CD4-positive, alpha-beta T cell treated with Interleukin-1 beta for 1 hour (primary cell): Measurements from ENCODE around the gene IFT57.

Source experiments
- DNase-seq, 2 donors: peaks; one replicate each; pipeline ENCODE4 v3.0.0-alpha.2; 2020 to 2022

Gene IFT57

GRCh38 chr3:108218811-108219210 is 3.4 kb downstream of the IFT57 start:
- DNase-seq = no peak

GRCh38 chr3:108215871-108216270 is 6.4 kb downstream of the IFT57 start:
- no peak for DNase-seq

- no peak for DNase-seq
Observed at GRCh38 chr3:108209579-108209978, 12.6 kb downstream of the IFT57 start.

- DNase-seq = no peak
Observed at GRCh38 chr3:108208831-108209230, 13.4 kb downstream of the IFT57 start.

- no peak for DNase-seq
Observed at GRCh38 chr3:108202834-108203233, 19.4 kb downstream of the IFT57 start.

GRCh38 chr3:108202080-108202479 is 20.1 kb downstream of the IFT57 start:
- no peak for DNase-seq

GRCh38 chr3:108201258-108201657 is 21.0 kb downstream of the IFT57 start:
- no peak for DNase-seq

- DNase-seq = no peak
Observed at GRCh38 chr3:108200578-108200977, 21.6 kb downstream of the IFT57 start.

GRCh38 chr3:108200024-108200423 is 22.2 kb downstream of the IFT57 start:
- DNase-seq = no peak

- no peak for DNase-seq
Observed at GRCh38 chr3:108191394-108191793, 30.8 kb downstream of the IFT57 start.

- DNase-seq = no peak
Observed at GRCh38 chr3:108190346-108190745, 31.9 kb downstream of the IFT57 start.

- no peak for DNase-seq
Observed at GRCh38 chr3:108189440-108189839, 32.8 kb downstream of the IFT57 start.

GRCh38 chr3:108185536-108185935 is 36.7 kb downstream of the IFT57 start:
- DNase-seq = no peak

- DNase-seq = no peak
Observed at GRCh38 chr3:108184824-108185223, 37.4 kb downstream of the IFT57 start.

GRCh38 chr3:108183971-108184370 is 38.3 kb downstream of the IFT57 start:
- DNase-seq = no peak

- no peak for DNase-seq
Observed at GRCh38 chr3:108183181-108183580, 39.0 kb downstream of the IFT57 start.

GRCh38 chr3:108182339-108182738 is 39.9 kb downstream of the IFT57 start:
- no peak for DNase-seq

GRCh38 chr3:108181172-108181571 is 41.1 kb downstream of the IFT57 start:
- DNase-seq = no peak

GRCh38 chr3:108180194-108180593 is 42.0 kb downstream of the IFT57 start:
- no peak for DNase-seq

- no peak for DNase-seq
Observed at GRCh38 chr3:108178676-108179075, 43.5 kb downstream of the IFT57 start.

- no peak for DNase-seq
Observed at GRCh38 chr3:108177536-108177935, 44.7 kb downstream of the IFT57 start.

- no peak for DNase-seq
Observed at GRCh38 chr3:108175352-108175751, 46.9 kb downstream of the IFT57 start.

- DNase-seq = no peak
Observed at GRCh38 chr3:108171106-108171505, 51.1 kb downstream of the IFT57 start.

- no peak for DNase-seq
Observed at GRCh38 chr3:108164391-108164790, 57.8 kb downstream of the IFT57 start.

GRCh38 chr3:108159865-108160264 is 62.4 kb downstream of the IFT57 start:
- DNase-seq = no peak

GRCh38 chr3:108159105-108159504 is 63.1 kb downstream of the IFT57 start:
- DNase-seq = no peak
